ENCODE data around the gene BCL11A. TPM values are rescaled to one million over a fixed set of nuclear protein-coding genes. Genes with fewer than 3 reads are reported as not detected.

Gene BCL11A
- total RNA-seq, 3 donors from 2014 or later, result 0.64 to 13.5 (median 6.2) TPM

DNA sequence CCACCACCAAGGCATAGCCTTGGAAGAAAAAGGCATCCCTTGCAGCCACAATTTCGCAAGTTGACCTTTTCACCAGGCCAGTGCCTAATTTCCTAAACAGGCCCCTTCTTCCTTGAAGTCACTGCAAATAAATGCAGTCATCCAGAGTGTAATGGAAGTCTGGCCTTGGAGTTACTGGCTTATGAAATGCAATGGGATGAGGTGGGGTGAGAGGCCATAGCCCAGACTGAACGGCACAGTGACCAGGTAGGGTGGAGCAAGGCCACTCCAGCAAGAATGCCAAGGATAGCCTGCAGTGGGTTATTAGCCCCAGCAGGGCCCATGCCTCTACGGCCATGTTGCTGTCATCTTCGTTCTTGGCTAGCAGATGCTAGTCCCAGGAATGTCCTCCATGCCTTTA is 68.4 kb downstream of the BCL11A start:
- no peak overlapping the region for H3K27ac ChIP-seq
- no peaks in the 10 kb centered on the region for H3K27me3 ChIP-seq
- peaks cover 0 to 5% of the 10 kb centered on the region in 2 donors for H3K4me1 ChIP-seq
- no peaks in the 10 kb centered on the region for H3K9me3 ChIP-seq
- TF ChIP-seq POLR2A (IDR thresholded peaks at IDR 0.05) (no peak), POLR2AphosphoS5 (IDR thresholded peaks at IDR 0.05) (no peak)
- H3K4me3 ChIP-seq, result no peak overlapping the region
- intact Hi-C loops (cut with DNase I; ENCODE audit: low total_unique reads), result no loop called here
- no peaks in the 10 kb centered on the region for H3K36me3 ChIP-seq
- DNase-seq (ENCODE audit: low spot score in 2 of 2), result no peak

DNA sequence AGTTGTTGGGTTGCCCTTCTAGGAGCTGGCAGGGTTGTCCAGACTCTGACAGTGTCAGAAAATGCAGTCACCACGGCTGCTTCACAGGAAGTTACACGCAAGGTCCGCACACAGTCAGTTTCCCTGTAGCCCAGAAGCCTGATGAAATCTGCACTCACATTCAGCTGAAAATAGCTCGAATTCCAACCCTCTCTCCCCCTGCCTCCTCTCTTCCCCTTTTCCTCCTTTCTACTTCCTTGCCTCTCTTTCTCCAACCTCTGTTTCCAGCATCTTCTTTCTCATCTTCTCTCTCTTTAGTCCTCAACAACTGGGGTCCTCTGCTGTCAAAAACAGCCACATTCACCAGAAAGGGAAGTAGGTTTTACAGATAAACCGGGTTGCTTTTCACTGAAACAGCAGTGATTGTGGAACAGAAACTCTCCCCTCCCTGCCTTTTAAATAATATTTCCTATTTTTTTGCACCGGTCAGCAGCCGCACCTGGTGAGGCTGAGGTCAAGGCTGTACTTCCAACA is 69.3 kb downstream of the BCL11A start:
- intact Hi-C loops (cut with DNase I; ENCODE audit: low total_unique reads), result no loop called here
- no peak for DNase-seq (ENCODE audit: low spot score in 2 of 2)

DNA sequence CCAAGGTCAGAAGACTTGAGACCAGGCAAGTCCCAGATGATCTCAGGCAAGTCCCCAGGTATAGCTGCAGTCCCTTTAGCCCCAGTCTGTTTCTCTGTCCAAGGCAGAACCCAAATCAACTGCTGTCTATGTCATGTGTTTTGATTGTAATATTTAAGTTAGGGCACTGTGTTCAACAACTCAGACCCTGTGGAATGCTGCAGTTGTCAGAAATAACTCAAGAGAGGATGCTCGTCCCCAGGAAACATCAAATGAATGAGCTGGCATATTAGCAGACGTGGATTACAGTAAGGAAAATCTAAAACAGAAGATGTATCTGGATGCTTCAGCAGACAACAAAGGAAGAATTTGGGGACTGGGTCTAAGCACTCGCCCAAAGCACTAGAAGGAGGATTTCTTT is 70.1 kb downstream of the BCL11A start:
- Histone ChIP-seq H3K27ac (no peak overlapping the region), H3K4me3 (no peak overlapping the region), H3K9me3 (no peaks in the 10 kb centered on the region), H3K4me1 (peaks cover 0 to 5% of the 10 kb centered on the region in 2 donors), H3K36me3 (no peaks in the 10 kb centered on the region), H3K27me3 (no peaks in the 10 kb centered on the region)
- TF ChIP-seq POLR2AphosphoS5 (IDR thresholded peaks at IDR 0.05) (no peak), POLR2A (IDR thresholded peaks at IDR 0.05) (no peak)
- TF ChIP-seq, protein P1, sequence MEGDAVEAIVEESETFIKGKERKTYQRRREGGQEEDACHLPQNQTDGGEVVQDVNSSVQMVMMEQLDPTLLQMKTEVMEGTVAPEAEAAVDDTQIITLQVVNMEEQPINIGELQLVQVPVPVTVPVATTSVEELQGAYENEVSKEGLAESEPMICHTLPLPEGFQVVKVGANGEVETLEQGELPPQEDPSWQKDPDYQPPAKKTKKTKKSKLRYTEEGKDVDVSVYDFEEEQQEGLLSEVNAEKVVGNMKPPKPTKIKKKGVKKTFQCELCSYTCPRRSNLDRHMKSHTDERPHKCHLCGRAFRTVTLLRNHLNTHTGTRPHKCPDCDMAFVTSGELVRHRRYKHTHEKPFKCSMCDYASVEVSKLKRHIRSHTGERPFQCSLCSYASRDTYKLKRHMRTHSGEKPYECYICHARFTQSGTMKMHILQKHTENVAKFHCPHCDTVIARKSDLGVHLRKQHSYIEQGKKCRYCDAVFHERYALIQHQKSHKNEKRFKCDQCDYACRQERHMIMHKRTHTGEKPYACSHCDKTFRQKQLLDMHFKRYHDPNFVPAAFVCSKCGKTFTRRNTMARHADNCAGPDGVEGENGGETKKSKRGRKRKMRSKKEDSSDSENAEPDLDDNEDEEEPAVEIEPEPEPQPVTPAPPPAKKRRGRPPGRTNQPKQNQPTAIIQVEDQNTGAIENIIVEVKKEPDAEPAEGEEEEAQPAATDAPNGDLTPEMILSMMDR (IDR thresholded peaks at IDR 0.05), result no peak
- DNase-seq (ENCODE audit: low spot score in 2 of 2), result no peak
- intact Hi-C loops (cut with DNase I; ENCODE audit: low total_unique reads), result no loop called here

More for the DNA sequence above, 69.3 kb downstream of the BCL11A start:
- Histone ChIP-seq H3K4me1 (peaks cover 0 to 5% of the 10 kb centered on the region in 2 donors), H3K4me3 (no peak overlapping the region), H3K9me3 (no peaks in the 10 kb centered on the region), H3K36me3 (no peaks in the 10 kb centered on the region), H3K27ac (no peak overlapping the region), H3K27me3 (no peaks in the 10 kb centered on the region)
- TF ChIP-seq POLR2AphosphoS5 (IDR thresholded peaks at IDR 0.05), result no peak
- TF ChIP-seq, protein P1 (IDR thresholded peaks at IDR 0.05), result no peak
- TF ChIP-seq POLR2A (IDR thresholded peaks at IDR 0.05), result no peak

DNA sequence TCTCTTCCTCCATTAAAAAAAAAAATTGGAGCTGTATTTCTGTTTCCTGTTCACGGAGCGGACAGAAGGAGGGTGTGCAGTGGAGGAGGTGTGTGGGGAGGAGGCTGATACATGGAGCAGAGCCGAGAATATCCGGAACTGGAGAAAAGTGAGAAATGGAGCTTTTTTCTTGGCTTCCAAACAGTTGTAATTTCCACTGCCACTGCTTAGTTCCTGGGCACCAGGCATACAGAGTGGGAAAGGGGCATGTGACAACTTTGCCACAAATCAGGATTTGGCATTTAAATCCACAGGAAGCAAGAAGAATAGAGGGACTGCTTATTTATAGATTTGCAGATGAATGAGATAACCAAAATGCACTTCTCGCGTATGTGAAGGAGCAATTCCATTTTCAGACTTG is 71.2 kb downstream of the BCL11A start:
- TF ChIP-seq, protein P1 (IDR thresholded peaks at IDR 0.05), result no peak
- TF ChIP-seq POLR2A (IDR thresholded peaks at IDR 0.05), result no peak
- TF ChIP-seq POLR2AphosphoS5 (IDR thresholded peaks at IDR 0.05), result no peak
- Histone ChIP-seq H3K27ac (peak overlapping the region; percentile 34 to 50), H3K36me3 (no peaks in the 10 kb centered on the region), H3K27me3 (no peaks in the 10 kb centered on the region), H3K9me3 (no peaks in the 10 kb centered on the region), H3K4me3 (no peak overlapping the region), H3K4me1 (peaks cover 0 to 5% of the 10 kb centered on the region in 2 donors)
- DNase-seq (ENCODE audit: low spot score in 2 of 2), result no peak
- intact Hi-C loops (cut with DNase I; ENCODE audit: low total_unique reads), result no loop called here

- H3K9me3 ChIP-seq, result no peaks in the 10 kb centered on the region
- peaks cover 0 to 7% of the 10 kb centered on the region in 2 donors for H3K4me1 ChIP-seq
- TF ChIP-seq, protein P1 (IDR thresholded peaks at IDR 0.05), result no peak
- TF ChIP-seq POLR2A (IDR thresholded peaks at IDR 0.05) (no peak), POLR2AphosphoS5 (IDR thresholded peaks at IDR 0.05) (no peak)
- intact Hi-C loops (cut with DNase I; ENCODE audit: low total_unique reads), result no loop called here
- peak overlapping the region; percentile 34 to 50 for H3K27ac ChIP-seq
- H3K36me3 ChIP-seq, result no peaks in the 10 kb centered on the region
- no peak overlapping the region for H3K4me3 ChIP-seq
- DNase-seq (ENCODE audit: low spot score in 2 of 2), result no peak
- H3K27me3 ChIP-seq, result no peaks in the 10 kb centered on the region
Measured at GRCh38 chr2:60481257-60481656, 72.2 kb downstream of the BCL11A start.
